Measurements from ENCODE around the gene MAPK4. TPM values are rescaled to one million over a fixed set of nuclear protein-coding genes. Genes with fewer than 3 reads are reported as not detected.
"Not testable (repeated sequence)": the region's sequence is repeated elsewhere in the genome, so short reads cannot be mapped to it uniquely, and the experiment has no call there.

Gene MAPK4
- total RNA-seq, 1 donor = not detected

GRCh38 chr18:50562686-50563085 lies 2.8 kb downstream of the MAPK4 start:
- TF ChIP-seq CTCF (IDR thresholded peaks at IDR 0.05; ENCODE audit: insufficient read depth, low read depth, low read length) = no peak
- no peak overlapping the region for H3K4me3 ChIP-seq (ENCODE audit: low read depth, low read length)
- no peak for DNase-seq (ENCODE audit: low read depth)

GRCh38 chr18:50563376-50563775 lies 3.5 kb downstream of the MAPK4 start:
- DNase-seq (ENCODE audit: low read depth) = no peak
- no peak overlapping the region for H3K4me3 ChIP-seq (ENCODE audit: low read depth, low read length)
- TF ChIP-seq CTCF (IDR thresholded peaks at IDR 0.05; ENCODE audit: insufficient read depth, low read depth, low read length) = no peak

GRCh38 chr18:50569930-50570329 lies 10.0 kb downstream of the MAPK4 start:
- TF ChIP-seq CTCF (IDR thresholded peaks at IDR 0.05; ENCODE audit: insufficient read depth, low read depth, low read length) = no peak
- H3K4me3 ChIP-seq (ENCODE audit: low read depth, low read length) = no peak overlapping the region
- DNase-seq (ENCODE audit: low read depth) = no peak

- no peak overlapping the region for H3K4me3 ChIP-seq (ENCODE audit: low read depth, low read length)
- no peak for DNase-seq (ENCODE audit: low read depth)
- TF ChIP-seq CTCF (IDR thresholded peaks at IDR 0.05; ENCODE audit: insufficient read depth, low read depth, low read length) = no peak
Measured at GRCh38 chr18:50571606-50572005, 11.7 kb downstream of the MAPK4 start.

GRCh38 chr18:50573196-50573595 lies 13.3 kb downstream of the MAPK4 start:
- not testable (repeated sequence) for DNase-seq (ENCODE audit: low read depth); H3K4me3 ChIP-seq (ENCODE audit: low read depth, low read length)

GRCh38 chr18:50573679-50574078 lies 13.8 kb downstream of the MAPK4 start:
- no peak for DNase-seq (ENCODE audit: low read depth)
- peak; percentile 24 for TF ChIP-seq CTCF (IDR thresholded peaks at IDR 0.05; ENCODE audit: insufficient read depth, low read depth, low read length)

GRCh38 chr18:50578030-50578429 lies 18.1 kb downstream of the MAPK4 start:
- no peak overlapping the region for H3K4me3 ChIP-seq (ENCODE audit: low read depth, low read length)
- TF ChIP-seq CTCF (IDR thresholded peaks at IDR 0.05; ENCODE audit: insufficient read depth, low read depth, low read length) = no peak
- no peak for DNase-seq (ENCODE audit: low read depth)

More at GRCh38 chr18:50573679-50574078, 13.8 kb downstream of the MAPK4 start:
- H3K4me3 ChIP-seq (ENCODE audit: low read depth, low read length) = no peak overlapping the region
